Renal cortex interstitium (tissue), 11 donors: Measurements from ENCODE around the gene CEPT1. TPM values are rescaled to one million over a fixed set of nuclear protein-coding genes. Genes with fewer than 3 reads are reported as not detected.
"Not testable (repeated sequence)": the region's sequence is repeated elsewhere in the genome, so short reads cannot be mapped to it uniquely, and the experiment has no call there.

Experiments used
- DNase-seq, 11 donors: peaks; one replicate each; pipeline ENCODE4 v3.0.0-alpha.2; 2013; ENCODE audit warnings: low read depth in 9 of 11, low spot score in 4 of 11; ENCODE audit errors: extremely low read depth in 1 of 11
- polyA plus RNA-seq, 3 donors: library from polyadenylated mRNA; unstranded; fragments of 120-200 nt; gene quantifications; one replicate each; pipeline ENCODE4 v1.2.1, GENCODE V29; 2013; ENCODE audit not compliant: insufficient read length in 3 of 3

The CEPT1 gene
- polyA plus RNA-seq, 3 donors, result 41.3 to 57.9 (median 47.2) TPM

DNA sequence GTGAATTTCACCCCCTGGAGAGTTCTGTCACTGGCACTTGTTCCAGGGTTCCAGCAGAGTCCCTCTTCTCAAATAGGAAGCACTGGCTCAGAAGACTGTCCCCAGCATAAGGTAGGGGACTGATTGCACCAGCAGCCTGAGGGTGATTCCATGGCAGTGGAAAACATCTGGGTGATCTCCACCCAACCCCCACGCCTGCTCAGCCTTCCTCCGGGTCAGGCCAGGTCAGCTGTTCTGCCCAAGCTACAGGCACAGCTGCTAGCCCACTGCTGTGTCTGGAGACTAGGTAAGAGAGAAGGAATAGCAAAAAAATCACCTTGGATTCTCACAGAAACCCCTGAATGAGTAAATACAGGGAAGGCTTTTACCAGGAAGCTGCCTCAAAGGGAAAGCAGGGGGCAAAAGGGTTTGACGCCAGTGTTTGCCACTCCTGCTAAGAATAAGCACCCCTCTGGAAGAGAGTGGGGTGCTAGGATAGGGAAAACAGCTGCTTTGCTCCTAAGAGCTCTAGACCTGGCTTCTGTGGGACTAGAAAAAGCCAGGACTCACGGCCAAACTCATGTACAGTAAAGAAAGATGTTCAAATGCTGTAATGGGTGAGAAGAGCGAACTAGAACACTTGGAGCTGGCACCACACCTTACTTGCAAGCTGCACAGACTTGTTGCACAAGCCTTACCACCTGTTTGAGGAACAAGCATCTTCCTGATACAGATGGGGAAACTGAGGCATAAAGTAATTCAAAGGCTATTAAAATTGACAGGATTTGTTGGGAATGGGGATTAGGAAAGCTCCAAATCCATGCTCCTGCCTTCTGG lies 61.5 kb downstream of the CEPT1 start:
- DNase-seq, result no peak

DNA sequence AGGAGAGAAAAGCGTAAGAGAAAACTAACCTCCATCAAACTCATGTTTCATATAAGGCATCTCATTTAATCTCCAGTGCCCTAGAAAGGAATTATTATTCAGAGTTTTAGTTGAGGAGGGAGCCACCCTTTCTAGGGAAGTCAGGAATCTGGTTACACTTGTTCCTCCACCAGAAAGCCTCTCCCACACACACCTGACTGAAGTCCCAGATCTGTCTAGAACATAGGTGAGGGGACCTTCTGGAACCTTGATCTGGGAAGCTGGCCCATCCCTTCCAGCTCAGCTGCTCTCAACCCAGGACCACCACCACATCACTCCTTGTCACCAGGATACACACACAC lies 62.3 kb downstream of the CEPT1 start:
- DNase-seq, result peak in 1 of 11 donors; percentile 12

DNA sequence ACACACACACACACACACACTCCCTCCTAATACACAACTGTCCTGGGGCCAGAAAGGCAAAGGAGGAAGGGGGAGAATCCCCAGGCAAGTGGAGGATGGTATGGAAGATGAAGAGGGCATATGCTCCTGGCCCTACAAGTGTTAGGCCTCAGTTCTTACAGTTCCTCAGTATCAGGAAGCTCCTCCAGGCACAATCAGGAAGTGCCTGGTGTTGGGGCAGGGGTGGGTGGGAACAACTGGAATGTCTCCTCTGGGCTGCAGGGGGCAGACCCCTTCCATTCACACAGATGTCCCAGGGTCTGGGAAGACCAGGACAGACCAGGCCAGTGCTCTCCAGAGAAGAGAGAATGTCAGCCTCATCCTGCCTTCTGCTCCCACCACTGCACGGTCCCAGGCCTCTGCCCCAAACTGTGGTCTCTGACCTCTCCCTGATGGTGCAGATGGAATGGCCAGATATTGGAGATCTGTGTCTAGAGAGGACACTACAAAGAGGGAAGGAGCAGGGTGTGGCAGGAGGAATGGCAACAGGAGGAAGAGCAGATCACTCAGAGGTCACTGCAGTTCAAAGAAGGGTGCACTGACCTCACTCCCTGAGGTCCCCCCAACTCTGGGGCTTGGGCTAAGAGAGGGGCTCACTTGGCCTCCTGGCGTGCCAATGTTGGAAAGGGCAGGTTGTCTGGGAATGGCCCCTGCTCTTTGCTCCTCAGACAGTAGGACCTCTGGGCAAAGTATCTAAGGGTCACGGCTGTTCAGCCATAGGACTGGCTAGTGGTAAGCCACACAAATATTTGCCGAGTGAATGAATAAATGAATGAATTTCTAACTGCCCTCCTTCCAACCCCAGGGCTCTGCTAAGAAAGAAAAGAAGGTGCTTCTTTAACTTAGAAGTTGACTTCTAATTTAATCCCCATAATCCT lies 62.9 kb downstream of the CEPT1 start:
- DNase-seq, result no peak

DNA sequence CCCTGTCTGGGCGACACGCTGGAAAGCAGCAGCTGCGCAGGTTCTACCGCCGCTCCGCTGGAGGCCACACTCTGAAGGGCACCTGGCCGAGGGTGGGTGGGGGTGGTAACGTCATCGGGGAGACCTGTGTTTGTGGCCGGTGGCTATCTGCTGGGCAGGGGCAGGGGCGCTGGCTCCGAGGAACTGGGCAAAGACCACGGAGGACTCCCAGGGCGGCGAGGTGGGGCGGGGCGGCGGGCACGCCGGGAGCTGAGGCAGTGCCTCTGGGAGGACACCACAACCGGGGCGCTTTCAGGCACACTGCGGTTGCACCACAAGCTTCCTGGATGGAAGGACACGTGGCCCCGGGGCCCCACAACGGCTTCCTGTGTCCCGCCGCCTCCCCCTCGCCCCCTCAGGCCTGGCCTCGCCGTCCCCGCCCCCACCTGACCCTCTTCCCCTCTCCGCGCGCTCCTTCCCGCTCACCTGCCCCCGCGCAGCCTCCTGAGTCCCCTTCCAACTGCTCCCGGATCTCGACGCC lies 63.7 kb downstream of the CEPT1 start:
- DNase-seq, result peak in 4 of 11 donors; percentile 6 to 17 (median 14)

DNA sequence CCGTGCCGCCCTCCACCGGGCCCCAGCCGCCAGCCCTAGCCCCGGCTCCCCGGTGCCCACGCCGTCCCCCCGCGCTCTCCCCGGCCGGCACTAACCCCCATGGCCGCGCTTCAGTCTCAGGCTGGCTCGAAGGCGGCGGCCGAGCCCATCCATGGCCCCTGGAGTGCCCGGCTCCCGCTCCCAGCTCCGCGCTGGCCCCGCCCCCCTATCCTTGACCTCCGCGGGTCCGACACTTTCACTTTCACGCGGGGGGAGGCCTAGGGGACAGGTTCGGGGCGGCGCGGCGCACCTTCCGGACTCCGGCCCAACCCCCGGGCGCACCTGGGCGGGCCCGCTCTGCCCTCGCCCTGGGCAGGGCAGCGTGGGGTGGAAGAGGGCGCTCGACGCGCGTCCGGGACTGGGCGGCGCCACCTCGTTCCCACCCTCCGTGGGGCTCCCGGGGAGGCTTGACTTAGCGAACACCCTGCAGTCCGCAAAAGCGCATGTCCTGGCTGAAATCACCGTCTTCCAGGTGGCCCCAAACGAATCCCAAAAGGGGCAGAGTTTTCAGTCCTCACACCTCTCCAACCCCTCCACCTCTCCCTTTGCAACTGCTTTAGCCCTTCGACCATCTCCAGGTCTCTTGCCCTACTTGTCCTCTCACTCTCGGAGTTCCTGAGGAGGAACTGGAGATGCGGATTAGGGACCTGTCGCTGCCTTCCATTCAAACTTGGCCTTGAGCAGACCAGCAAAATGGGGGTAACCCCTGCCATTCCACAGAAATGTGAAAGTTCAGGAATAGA lies 64.4 kb downstream of the CEPT1 start:
- peak in 3 of 11 donors; percentile 10 to 20 (median 12) for DNase-seq

DNA sequence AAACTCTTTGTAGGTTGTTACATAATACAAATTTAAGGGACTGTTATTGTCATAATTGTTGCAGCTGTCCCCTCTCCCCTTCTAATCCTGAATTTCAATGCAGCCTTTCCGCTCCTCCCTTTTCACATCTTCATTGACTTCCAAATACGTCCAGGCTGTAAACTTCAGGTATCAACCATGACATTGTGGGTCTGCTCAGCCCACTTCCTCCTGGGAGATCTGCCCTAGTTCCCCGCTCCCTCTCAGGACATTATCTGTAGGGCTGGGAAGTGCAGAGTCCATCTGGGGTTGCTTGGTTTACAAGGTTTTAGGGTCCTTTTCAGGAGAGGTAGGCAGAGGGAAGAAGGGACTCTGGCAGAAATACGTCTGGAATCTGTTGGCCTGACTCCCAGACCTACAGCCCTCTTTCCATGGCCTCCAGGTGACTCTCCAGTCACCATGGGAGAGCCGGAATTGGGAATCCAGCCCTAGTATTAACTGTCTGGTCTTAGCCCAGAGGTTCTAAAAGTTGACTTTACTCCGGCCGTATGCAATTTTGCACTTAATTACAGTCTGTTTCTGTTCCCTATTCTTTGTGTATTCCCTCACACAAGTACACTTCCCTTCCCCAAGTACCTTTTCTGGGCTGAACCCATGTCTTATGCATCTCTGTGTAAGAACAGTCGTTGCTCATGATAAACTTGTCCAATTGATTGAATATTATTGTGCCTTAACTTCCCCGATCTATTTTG lies 65.1 kb downstream of the CEPT1 start:
- no peak for DNase-seq

DNA sequence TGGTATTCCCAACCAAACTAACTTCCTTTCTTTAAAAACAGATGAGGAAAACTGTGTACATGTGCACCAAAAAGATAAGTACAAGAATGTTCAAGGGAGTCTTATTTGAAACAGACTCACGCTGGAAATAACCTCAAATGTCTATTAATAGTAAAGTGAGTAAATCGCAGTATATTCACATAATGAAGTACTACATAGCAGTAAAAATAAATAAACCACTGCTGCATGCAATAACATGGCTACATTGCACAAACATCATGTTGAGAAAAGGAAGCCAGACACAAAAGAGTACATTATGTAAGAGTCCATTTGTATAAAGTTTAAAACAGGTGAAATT lies 65.7 kb downstream of the CEPT1 start:
- DNase-seq, result no peak

DNA sequence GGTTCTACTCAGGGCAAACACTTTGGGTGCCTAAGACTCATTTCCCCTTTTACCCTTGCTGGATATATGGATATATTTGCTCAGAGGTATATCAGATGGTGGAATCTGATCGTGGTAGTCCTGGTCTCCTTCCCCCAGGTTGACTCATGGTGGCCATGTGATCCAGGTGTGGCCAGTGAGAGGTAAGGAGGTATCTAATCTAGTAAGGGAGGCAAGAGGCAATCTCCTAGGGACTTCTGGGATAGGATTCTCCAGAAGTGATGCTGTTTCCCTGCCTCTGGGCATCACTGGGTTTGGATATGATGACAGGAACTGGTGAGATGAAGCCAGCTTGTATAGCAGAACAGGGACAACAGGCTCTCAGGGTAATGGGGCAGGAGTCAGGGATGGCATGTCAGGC lies 68.9 kb downstream of the CEPT1 start:
- no peak for DNase-seq

DNA sequence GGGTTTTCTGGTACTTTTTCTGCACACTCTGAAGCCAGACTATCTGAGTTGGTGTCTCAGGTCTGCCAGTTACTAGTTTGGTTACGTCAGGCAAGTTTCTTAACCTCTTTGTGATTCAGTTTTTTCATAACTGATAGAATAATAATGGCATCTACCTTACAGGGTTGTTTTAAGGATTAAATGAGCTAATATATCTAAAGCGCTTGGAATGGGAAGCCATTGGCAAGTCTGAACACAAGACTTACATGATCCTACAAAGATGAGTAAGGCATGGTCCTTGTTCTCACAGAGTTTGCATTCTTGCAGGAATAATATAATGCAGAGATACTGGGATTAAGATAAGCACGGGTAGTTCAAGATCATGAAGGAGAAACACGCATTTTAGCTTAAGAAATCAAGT lies 69.6 kb downstream of the CEPT1 start:
- DNase-seq, result no peak

DNA sequence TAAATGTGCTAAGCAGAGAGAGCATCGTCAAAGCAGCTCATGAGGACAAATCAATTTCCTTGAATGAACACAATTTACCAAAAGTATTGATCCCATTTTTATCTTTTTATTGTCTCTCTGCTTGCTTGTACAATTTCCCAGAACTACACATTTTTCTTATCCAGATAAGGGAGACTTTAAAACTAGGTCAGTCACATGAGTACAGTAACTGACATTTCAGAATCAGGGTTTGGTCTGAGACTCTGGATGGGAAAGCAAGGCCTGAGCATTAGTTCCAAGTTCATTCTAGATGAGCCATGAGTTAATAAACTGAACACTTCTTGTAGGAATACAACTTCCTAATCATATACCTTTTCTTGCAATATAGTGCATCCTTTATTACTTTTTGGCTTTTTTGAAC lies 71.9 kb downstream of the CEPT1 start:
- no peak for DNase-seq

DNA sequence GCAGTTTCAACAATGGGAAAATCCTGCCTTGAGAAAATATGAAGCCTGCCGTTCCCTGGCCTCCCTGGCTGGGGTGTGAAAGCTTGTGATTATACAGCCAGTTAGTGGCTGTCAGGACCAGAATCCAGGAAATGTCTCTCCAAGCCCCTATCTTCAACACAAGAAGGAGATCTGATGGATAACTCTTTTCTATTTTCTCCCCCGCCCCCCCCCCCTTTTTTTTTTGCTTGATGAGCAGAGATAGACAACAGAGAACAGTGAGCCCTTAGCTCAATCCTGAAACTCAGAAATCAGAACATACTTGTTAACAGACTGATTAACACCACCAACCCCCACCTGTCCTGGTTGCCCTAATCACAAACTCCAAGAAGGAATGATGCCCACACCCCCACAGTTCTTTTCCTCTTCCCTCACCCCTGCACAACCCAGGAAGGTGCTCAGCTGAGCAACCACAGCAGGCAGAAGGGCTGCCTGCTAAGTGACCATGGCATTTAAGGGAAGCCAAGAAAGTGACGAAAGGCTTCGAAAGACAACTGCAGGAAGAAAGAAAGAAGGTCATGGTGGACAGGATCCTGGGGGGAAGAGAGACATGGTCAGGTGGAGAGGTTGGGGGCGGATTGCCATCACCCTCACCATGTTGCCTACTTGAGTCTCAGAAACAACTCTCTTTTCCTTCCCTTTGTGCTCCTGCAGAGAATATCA lies 72.8 kb downstream of the CEPT1 start:
- DNase-seq, result no peak

DNA sequence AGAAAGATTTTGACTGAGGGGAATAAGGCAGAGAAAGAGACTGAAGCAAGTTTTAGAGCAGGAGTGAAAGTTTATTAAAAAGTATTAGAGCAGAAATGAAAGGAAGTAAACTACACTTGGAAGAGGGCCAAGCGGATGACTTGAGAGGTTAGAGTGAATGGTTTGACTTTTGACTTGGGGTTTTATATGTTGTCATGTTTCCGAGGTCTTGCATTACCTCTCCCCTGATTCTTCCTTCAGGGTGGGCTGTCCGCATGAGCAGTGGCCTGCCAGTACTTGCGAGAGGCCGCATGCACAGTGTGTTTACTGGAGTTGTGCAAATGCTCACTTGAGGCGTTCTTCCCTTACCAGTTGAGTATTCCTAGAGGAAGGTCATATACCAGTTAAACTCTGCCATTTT lies 73.4 kb downstream of the CEPT1 start:
- no peak for DNase-seq

DNA sequence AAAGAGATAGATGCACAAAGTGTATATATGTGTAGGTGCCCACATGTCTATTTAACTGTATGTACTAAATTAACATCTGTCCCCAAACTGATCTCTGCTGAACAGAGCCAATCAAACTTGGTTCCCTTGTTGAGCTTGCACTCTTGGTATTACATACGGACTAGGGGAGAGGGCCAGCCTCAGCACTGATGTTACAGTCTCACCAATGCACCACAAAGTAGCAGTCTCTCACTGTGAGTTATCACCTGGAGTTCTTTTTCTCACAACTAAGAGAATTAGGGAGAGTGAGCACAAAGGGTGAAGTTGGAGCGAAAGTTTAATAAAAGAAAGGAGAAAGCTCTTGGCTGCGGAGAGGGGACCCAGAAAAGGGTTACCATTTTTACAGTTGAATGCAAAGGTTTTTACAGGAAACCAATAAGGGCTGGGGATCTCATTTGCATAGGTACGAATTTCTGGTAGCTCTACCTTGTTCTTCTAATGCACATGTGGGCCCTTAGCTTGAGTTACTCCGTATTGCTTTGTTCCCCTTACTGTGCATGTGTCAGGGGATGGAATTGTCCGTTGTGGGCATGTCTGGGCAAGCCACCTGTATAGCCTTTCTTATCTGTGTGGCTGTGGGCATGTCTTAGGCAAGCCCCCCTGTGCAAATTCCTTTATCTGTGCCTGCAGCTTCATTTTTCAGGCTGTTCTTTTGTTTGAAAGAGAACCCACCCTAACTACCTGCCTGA lies 74.2 kb downstream of the CEPT1 start:
- DNase-seq, result no peak

DNA sequence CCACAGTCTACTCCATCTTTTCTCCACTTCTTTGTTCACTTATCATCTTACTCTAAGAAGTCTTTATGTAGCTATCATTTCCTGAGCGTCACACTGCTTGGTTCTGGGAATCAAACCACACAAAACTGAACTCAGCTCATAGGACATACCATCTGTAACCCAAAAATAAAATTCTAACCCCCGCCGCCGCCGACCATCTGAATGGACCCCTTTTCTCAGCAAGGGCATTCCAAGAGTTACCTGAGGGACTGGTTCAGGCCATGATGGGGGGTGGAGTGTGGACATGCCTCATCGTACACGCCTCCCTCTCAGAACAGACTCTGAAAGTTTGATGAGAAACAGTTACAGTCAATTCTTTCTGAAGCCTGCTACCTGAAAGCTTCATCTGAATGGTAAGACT lies 74.9 kb downstream of the CEPT1 start:
- DNase-seq, result no peak

DNA sequence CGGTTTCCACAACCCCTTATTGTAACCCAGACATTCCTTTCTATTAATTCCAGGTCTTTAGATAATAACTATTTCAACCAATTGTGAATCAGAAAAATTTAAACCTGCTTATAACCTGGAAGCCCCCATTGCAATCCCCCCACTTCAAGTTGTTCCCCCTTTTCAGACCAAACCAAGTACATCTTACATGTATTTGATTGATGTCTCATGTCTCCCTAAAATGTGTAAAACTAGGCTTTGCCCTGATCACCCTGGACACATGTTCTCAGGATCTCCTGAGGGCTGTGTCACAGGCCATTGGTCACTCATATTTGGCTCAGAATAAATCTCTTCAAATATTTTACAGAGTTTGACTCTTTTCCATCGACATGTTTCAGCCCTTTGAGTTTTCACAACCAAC lies 75.3 kb downstream of the CEPT1 start:
- DNase-seq, result not testable (repeated sequence)

DNA sequence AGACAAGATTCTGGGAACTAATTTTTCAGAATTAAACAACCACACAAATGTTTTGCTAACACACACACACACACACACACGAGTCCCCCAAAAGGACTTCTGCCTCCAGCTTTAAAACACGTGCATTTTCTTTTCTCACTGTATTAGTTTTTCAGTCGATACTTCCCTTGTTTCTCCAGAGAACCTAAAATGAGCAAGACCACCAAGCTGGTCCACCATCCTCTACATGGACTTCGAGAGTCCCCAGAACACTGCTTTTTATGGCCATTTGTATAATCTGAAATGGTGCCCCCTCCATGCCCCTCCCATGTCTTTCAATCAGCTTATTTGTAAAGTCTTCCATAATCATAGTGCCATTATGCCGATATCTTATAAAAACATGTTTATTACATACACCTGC lies 76.7 kb downstream of the CEPT1 start:
- DNase-seq, result no peak

DNA sequence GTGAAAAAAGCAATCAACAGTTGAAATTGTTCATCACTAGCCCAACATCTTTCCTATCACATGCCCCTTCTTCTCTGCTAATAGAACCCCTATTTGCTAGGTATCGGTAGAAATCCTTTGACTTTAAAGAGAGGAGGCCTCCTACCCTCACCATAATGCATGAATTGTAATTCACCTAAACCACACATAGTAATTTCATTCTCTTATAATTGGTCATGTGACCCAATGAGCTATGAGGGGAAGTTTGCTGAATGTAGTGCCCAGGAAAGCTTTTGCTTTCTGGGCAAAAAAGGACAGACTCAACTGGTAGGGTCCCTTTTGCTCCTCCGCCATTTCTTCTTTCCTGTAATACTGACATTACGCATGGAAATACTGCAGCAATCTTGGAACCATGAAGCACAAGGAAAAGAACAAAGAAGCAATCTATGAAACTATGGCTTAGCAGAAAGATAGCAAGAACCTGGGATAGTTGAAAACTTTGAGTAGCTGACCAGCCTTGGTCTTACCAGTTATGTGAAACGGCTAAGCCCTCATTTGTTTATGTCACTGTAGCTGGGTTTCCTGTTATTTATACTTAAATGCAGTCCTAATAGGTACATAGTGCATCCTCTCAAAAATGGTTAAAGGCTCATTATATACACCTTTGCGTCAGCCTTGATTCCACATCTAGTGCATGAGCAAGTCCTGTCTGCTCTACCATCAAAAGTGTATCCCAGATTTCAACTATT lies 77.3 kb downstream of the CEPT1 start:
- no peak for DNase-seq
